Urinary bladder (tissue), 4 donors: Measurements from ENCODE around the gene TOX2. TPM values are rescaled to one million over a fixed set of nuclear protein-coding genes. Genes with fewer than 3 reads are reported as not detected.
"Not testable (repeated sequence)": the region's sequence is repeated elsewhere in the genome, so short reads cannot be mapped to it uniquely, and the experiment has no call there.

Experiments used
- DNase-seq: peaks from one replicate; pipeline ENCODE4 v3.0.0-alpha.2; 2015; ENCODE audit errors: extremely low spot score
- H3K27ac ChIP-seq: one replicate; pipeline ENCODE4 v1.5.1; 2013; ENCODE audit warnings: low read depth, mild to moderate bottlenecking, moderate library complexity
- H3K36me3 ChIP-seq: one replicate; pipeline ENCODE4 v1.6.1; 2013; ENCODE audit warnings: mild to moderate bottlenecking, moderate library complexity; ENCODE audit not compliant: insufficient read depth
- H3K4me1 ChIP-seq: one replicate; pipeline ENCODE4 v1.6.1; 2013; ENCODE audit warnings: mild to moderate bottlenecking, moderate library complexity; ENCODE audit not compliant: insufficient read depth
- H3K4me3 ChIP-seq: one replicate; pipeline ENCODE4 v1.5.1; 2013; ENCODE audit warnings: low read depth, low read length
- WGBS: extraction: QIAGEN DNeasy Blood & Tissue Kit; methylation state at CpG from one replicate; pipeline ENCODE4 v1.1.7; 2013; 5-methylcytosine and 5-hydroxymethylcytosine counted together
- polyA plus RNA-seq: library from polyadenylated mRNA; stranded (reverse); fragments of 200-250 nt; gene quantifications from one replicate; pipeline ENCODE4 v1.2.3, GENCODE V29; 2013
- total RNA-seq: library from RNA; depleted of rRNA; stranded (reverse); fragments of >200 nt; gene quantifications from one replicate; pipeline ENCODE4 v1.2.3, GENCODE V29; 2014
- donor health status: healthy with polysubstance abuse.
- donor health status: healthy.

The TOX2 gene
- total and polyA plus RNA-seq, 2 donors, result 1.6 to 38.0 TPM

DNA sequence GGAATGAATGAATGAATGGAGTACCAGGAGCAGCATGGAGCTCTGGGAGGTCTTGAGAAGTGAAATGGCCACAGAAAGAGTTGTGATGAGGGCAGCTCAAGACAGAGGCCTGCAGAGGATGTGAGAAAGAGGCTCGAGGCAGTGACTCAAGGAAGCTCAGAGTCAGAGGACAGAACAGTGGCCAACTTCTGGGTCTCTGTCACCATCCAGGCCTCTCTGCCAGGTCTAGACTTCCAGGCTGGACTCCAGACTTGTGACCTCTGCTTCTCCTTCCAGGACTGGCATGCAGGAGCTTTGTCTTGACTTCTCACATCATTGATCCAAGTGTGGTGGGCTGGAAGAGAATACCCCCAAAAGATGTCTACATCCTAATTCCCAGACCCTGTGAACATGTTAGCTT lies 119.8 kb downstream of the TOX2 start:
- 84% methylated on average over 1 of the region's 1 CpG for WGBS
- no peak for DNase-seq

DNA sequence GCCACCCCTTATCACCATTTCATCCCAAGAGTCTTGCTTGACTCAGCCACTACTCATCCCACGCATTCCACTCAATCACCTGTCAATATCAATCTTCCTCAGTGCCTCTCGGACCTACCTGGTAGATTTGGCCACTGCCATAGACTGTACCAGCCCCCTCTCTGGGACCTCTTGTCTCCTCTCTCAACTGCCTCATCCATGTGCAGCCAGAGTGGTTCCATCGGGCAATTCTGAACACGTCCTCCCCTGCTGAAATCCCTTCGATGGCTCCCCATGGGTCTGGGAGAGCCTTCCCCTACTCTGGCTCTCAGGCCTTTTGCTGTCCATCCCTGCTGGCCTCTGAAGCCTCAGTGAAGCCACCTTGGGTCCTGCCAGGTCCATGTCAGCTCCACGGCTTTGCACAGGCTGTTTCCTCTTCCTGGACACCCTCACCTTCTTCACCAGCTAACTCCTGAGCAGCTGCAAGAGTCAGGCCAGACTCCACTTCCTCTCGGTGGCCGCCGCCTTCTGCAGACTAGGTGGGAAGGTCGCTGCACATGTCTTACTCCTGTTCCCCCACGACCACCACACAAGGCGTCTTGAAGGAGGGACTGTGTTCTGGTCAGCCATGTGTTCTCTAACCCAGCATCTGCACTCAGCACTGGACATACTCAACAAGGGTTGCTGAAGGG lies 120.4 kb downstream of the TOX2 start:
- no peaks in the 10 kb centered on the region for H3K36me3 ChIP-seq
- no peak overlapping the region for H3K4me3 ChIP-seq
- no peaks in the 10 kb centered on the region for H3K4me1 ChIP-seq
- DNase-seq, result no peak
- WGBS, result 88% methylated on average over 12 of the region's 12 CpGs
- no peak overlapping the region for H3K27ac ChIP-seq

More for the DNA sequence above, 119.8 kb downstream of the TOX2 start:
- Histone ChIP-seq H3K4me3 (no peak overlapping the region), H3K36me3 (no peaks in the 10 kb centered on the region), H3K27ac (no peak overlapping the region), H3K4me1 (no peaks in the 10 kb centered on the region)

DNA sequence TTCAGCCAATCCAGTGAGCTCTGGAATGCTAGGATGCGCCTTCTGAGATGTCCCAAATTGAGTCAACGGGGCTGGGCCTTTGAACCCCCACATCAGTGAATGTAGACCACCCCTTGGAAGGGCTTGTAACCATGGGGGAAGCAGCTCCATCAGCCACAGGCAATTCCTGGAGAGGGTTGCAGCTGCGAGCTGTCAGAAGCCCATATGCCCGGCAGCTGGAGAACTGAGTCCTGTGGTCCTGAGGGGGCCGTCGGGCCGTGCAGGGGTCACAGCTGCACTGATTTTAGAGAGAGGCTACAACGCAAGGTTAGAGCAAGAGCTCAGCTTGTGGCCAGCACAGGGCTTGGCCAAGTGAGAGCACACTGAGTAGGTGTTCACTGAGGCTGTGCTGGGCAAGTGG lies 121.3 kb downstream of the TOX2 start:
- Histone ChIP-seq H3K36me3 (no peaks in the 10 kb centered on the region), H3K4me1 (no peaks in the 10 kb centered on the region), H3K27ac (no peak overlapping the region), H3K4me3 (no peak overlapping the region)
- WGBS, result 79% methylated on average over 8 of the region's 8 CpGs
- DNase-seq, result no peak

DNA sequence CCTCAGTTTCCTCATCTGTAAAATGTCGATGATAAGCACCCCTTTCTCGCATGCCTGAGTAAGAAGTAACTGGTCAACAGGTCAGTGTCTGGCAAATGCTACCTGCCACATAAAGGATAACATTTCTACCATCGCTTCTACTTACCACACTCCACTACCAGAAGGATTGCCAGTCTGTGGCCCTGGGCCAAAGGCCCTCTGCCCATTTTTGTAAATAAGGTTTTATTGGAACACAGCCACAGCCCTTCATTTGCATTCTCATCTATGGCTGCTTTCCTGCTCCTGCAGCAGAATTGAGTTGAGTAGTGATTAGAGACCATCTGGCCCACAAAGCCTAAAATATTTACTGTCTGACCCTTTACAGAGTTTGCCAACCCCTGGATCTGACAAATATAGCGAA lies 121.8 kb downstream of the TOX2 start:
- WGBS, result 74% methylated on average over 4 of the region's 4 CpGs

DNA sequence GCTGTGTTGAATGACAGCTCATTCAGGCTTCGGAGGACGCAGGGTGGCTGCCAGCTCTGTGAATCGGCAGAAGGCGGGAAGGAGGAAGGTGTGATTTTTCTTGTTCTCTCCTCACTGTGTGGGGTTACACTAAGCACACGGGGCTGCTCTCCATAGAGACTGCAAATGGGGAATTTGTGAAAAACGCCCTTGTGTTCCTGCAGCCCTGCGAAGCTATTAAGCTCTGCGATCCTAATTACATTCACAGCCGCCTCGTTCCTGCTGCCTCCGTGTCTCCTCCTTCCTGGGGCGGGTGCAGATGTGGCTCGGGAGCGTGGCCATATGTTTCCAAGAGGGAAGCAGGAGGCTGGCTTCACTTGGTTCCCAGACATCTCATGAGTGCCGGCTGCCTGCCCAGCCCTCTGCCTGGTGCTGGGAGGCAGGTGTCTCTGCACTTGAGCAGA lies 124.0 kb downstream of the TOX2 start:
- Histone ChIP-seq H3K4me1 (no peaks in the 10 kb centered on the region), H3K27ac (no peak overlapping the region), H3K36me3 (no peaks in the 10 kb centered on the region), H3K4me3 (no peak overlapping the region)
- no peak for DNase-seq
- 41% methylated on average over 15 of the region's 15 CpGs for WGBS

More for the DNA sequence above, 121.8 kb downstream of the TOX2 start:
- Histone ChIP-seq H3K27ac (no peak overlapping the region), H3K36me3 (no peaks in the 10 kb centered on the region), H3K4me1 (no peaks in the 10 kb centered on the region), H3K4me3 (no peak overlapping the region)
- DNase-seq, result no peak

DNA sequence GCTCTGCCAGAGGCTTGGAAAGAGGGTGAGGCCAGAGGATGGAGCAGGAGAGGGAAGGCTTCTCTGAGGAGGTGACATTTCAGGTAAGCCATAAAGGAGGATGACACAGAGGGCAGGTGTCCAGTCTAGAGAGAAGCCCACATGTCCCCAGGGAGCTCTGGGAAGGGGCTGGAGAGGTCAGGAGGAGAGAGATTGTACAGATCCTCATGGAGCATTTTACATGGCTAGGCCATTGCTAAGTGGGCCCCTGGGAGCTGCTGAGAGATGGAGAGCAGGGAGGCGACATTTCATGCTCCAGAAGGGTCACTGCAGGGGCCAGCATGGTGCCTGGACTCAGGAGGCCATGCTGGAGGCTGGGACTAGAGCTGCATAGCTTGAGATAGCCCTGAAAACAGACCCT lies 124.5 kb downstream of the TOX2 start:
- H3K27ac ChIP-seq, result no peak overlapping the region
- DNase-seq, result no peak
- H3K36me3 ChIP-seq, result no peaks in the 10 kb centered on the region
- 87% methylated on average over 1 of the region's 1 CpG for WGBS
- no peaks in the 10 kb centered on the region for H3K4me1 ChIP-seq
- H3K4me3 ChIP-seq, result no peak overlapping the region

DNA sequence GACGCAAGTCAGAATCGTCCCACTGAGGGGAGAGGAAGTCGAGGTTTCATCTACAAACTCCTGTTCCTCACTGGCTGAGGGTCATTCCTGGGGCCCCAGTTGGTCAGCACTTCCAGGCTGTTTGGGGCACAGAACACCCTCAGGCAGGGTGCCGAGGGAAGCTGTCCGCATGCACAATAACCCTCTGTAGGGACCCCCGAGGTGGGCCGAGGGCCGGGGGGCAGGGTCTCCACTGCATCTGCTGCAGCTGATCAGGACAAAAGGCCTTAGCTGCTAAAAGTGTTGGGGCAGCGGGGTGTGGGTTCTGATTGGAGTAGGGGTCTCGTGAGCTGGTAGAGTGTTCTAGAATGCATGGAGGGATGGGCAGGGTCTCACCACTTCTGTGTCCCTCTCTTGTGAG lies 125.1 kb downstream of the TOX2 start:
- Histone ChIP-seq H3K36me3 (no peaks in the 10 kb centered on the region), H3K4me3 (no peak overlapping the region), H3K4me1 (no peaks in the 10 kb centered on the region), H3K27ac (no peak overlapping the region)
- WGBS, result 86% methylated on average over 10 of the region's 10 CpGs
- no peak for DNase-seq

DNA sequence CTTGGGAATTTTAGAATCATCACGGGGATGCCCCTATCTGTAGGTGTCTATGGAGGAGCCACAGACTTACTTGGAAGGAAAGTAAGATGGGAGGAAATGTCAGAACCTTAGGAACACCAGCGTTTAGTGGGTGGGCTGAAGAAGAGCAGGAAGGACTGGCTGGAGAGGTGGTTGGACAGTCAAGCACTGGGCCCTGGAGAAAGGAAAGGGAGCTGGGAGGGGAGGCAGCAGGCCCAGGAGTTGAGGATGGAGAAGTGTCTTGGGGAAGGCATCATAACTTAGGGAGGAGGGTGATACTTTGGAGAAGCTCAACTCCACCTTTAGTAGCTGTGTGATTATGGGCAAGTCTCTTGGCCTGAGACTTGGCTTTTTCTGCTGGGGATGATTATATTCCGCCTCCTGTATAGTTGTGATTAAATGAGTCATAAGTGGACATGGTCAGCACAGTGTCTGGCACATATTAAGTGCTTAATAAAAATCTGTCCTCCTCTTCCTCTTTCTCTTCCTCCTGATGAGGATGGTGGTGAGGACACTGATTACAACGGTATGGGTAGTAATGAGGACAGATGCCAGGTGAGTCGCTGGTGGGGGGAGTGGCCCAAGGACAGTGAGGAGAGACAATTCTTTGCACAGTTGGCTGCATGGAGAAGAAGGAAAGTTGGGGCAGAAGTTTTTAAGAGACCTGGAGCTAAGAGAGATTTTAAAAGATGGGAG lies 125.7 kb downstream of the TOX2 start:
- no peak for DNase-seq
- Histone ChIP-seq H3K27ac (no peak overlapping the region), H3K36me3 (no peaks in the 10 kb centered on the region), H3K4me3 (no peak overlapping the region), H3K4me1 (no peaks in the 10 kb centered on the region)
- 85% methylated on average over 5 of the region's 5 CpGs for WGBS

DNA sequence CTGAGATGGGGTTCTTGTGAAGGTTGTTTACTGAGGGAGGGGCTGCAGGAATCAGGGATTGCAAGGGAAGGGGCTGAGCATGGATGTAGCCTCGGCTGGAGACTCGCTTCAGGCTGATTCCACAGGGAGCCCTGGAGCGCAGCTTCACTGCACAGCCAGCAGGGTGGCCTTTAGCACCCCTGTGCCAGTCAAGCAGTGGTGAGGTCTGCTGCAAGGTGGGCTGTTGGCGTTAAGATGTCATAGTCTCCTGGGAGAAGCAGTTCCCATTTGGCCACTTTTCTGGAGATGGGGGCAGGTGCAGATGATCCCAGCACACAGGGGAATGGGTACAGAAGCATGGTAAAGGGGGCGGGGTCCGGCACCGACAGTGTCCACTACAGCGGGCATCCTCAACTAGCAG lies 126.3 kb downstream of the TOX2 start:
- 87% methylated on average over 8 of the region's 8 CpGs for WGBS
- Histone ChIP-seq H3K27ac (no peak overlapping the region), H3K4me1 (no peaks in the 10 kb centered on the region), H3K36me3 (no peaks in the 10 kb centered on the region), H3K4me3 (no peak overlapping the region)
- no peak for DNase-seq

DNA sequence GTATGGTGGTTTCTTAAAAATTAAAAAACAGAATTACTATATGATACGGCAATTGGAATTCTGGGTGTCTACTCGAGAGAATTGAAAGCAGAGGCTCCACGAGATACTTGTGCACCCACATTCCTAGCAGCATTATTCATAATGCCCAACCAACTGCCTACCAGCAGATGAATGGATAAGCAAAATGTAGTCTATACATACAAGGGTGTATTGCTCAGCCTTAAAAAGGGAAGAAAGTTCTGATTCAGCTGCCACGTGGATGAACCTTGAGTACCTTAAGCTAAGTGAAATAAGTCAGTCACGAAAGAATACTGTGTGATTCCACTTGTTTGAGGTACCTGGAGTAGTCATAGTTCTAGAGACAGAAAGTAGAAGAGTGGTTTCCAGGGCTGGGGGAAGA lies 130.1 kb downstream of the TOX2 start:
- not testable (repeated sequence) for H3K27ac ChIP-seq, DNase-seq, H3K4me1 ChIP-seq, H3K36me3 ChIP-seq, H3K4me3 ChIP-seq
- WGBS, result 90% methylated on average over 5 of the region's 5 CpGs

DNA sequence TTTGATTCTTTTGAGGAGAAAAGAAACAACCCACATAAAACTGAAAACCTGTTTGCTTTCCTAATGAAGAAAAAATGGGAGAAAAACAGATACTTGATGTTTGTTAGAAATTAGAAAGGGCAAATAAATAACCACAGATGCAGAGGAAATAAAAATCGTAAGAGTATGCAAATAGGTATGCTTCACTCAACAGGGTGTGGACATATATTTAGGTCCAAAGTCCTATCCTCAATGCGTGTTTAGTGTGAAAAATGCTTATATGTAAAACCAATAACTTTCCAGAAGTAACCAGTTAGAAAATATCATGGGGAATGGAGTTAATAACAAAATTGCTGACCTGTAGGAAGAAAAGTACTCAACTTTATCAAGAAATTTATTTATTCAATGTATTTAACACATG lies 135.7 kb downstream of the TOX2 start:
- no peaks in the 10 kb centered on the region for H3K36me3 ChIP-seq
- WGBS, result 88% methylated on average over 2 of the region's 2 CpGs
- no peak overlapping the region for H3K4me3 ChIP-seq
- no peak for DNase-seq
- no peak overlapping the region for H3K27ac ChIP-seq
- no peaks in the 10 kb centered on the region for H3K4me1 ChIP-seq

DNA sequence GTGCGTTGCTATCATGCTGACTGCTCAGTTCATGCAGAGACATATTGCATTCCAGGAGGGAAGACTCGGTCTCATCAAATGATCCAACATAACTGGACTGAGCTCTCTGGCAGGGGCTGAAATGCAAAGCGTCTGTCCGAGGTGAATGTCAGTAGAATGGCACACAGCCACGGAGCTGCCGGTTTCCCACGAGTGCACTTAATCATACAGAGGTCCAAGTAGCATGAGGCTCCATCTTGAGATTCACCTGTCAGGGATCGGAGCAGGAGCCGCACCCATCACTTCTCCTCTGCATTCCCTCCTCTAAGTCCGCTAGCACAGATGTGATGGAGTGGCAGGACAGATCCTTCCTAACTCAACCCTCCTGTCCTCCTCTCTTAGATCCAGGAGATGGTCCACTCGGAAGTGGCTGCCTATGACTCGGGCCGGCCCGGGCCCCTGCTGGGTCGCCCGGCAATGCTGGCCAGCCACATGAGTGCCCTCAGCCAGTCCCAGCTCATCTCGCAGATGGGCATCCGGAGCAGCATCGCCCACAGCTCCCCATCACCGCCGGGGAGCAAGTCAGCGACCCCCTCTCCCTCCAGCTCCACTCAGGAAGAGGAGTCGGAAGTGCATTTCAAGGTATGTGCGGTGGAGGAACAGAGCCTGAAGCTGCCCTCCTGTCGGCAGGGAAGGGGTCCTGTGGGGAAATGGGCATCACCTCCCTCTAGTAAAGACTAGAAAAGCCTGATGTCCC lies 136.4 kb downstream of the TOX2 start:
- Histone ChIP-seq H3K4me1 (no peaks in the 10 kb centered on the region), H3K27ac (no peak overlapping the region), H3K4me3 (no peak overlapping the region), H3K36me3 (no peaks in the 10 kb centered on the region)
- DNase-seq, result no peak
- 93% methylated on average over 25 of the region's 25 CpGs for WGBS

DNA sequence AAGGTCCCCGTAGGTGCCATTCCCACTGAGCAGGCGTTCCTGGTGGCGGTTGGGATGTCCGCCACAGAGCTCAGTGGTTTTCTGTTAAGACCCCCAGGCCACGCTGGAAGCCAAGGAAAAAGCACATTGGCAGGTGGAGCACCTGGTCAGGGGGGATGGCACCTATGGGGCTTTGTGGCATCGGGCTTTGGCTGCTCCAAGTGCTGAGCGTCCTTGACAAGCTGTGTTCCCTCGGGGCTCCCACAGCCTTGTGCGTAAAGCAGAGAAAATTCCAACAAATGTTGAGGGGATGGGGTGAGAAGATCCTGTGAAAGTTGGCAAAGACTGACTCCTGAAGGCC lies 137.0 kb downstream of the TOX2 start:
- WGBS, result 93% methylated on average over 9 of the region's 9 CpGs
- no peak for DNase-seq
- Histone ChIP-seq H3K27ac (no peak overlapping the region), H3K4me1 (no peaks in the 10 kb centered on the region), H3K36me3 (no peaks in the 10 kb centered on the region), H3K4me3 (no peak overlapping the region)

DNA sequence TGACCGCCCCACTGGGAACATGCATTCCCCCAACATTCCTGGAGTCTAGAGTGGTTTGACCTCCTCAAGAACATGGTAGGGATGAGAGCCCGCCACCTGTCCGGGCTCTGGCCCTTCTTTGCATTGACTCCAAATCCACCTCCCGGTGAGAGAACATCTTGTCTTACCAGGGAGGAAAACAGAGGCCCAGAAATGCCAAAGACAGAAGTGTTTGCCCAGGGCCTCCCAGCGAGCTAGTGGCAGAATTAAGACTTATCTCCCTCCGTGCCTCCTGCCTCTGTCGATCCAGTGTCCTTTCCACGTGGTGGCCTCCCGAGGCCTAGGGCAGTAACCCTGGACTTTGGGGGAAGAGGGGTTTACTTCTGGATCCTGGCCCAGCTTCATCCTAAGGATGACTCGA lies 137.5 kb downstream of the TOX2 start:
- no peak for DNase-seq
- no peak overlapping the region for H3K4me3 ChIP-seq
- no peaks in the 10 kb centered on the region for H3K4me1 ChIP-seq
- H3K27ac ChIP-seq, result no peak overlapping the region
- 92% methylated on average over 10 of the region's 10 CpGs for WGBS
- H3K36me3 ChIP-seq, result no peaks in the 10 kb centered on the region
